IMR-90 (cell line): ENCODE measurements around the gene PTPRS. TPM values are rescaled to one million over a fixed set of nuclear protein-coding genes. Genes with fewer than 3 reads are reported as not detected.

Experiments used
- ATAC-seq: fragments of 200-7000 bp; cut with Tn5 transposase; 2 replicates; pipeline ENCODE4 v1.9.1; 2020; ENCODE audit warnings: low read depth, mild to moderate bottlenecking, moderate library complexity
- BruUV-seq: library from RNA; stranded (reverse); fragments of 400-500 nt; replicated peaks from 2 replicates; lab custom pipeline; 2021; lab: Mats Ljungman, UMichigan
- CTCF ChIA-PET: fragments of 300-600 bp; formaldehyde crosslinking; extraction: SDS; loops from one replicate; lab custom pipeline; 2021; ENCODE audit warnings: antibody characterized with exemption; lab: Yijun Ruan, JAX
- POLR2A ChIA-PET: fragments of 300-600 bp; sonication (Branson Sonifier 250); formaldehyde crosslinking; loops from one replicate; lab custom pipeline; 2022; ENCODE audit warnings: antibody characterized with exemption; ENCODE audit not compliant: unreplicated experiment; lab: Charles Lee
- DNase-seq: peaks from one replicate; pipeline ENCODE4 v3.0.0; 2013
- H2AFZ ChIP-seq: replicated peaks from 2 replicates; pipeline ENCODE3; 2013; ENCODE audit warnings: low read length, mild to moderate bottlenecking; ENCODE audit not compliant: poor library complexity
- H2AK5ac ChIP-seq: 2 replicates; pipeline ENCODE4 v1.6.1; 2013; ENCODE audit warnings: low read depth, low read length, inconsistent platforms
- H2AK9ac ChIP-seq: replicated peaks from 2 replicates; pipeline ENCODE3; 2013; ENCODE audit warnings: mild to moderate bottlenecking, low read depth, low read length, moderate library complexity; ENCODE audit not compliant: poor library complexity
- H2BK120ac ChIP-seq: 2 replicates; pipeline ENCODE4 v1.6.1; 2013; ENCODE audit warnings: low read depth, low read length, inconsistent platforms
- H2BK15ac ChIP-seq: 3 replicates; pipeline ENCODE4 v1.6.1; 2013; ENCODE audit warnings: low read depth, low read length, inconsistent platforms
- H2BK20ac ChIP-seq: 2 replicates; pipeline ENCODE4 v1.6.1; 2013; ENCODE audit warnings: low read depth, mild to moderate bottlenecking, inconsistent platforms, low read length, moderate library complexity
- H2BK5ac ChIP-seq: 2 replicates; pipeline ENCODE4 v1.6.1; 2013; ENCODE audit warnings: mild to moderate bottlenecking, low read depth, low read length, inconsistent platforms; ENCODE audit not compliant: poor library complexity, severe bottlenecking
- H3K14ac ChIP-seq: replicated peaks from 2 replicates; pipeline ENCODE4 v1.6.1; 2013; ENCODE audit warnings: low read depth, low read length, inconsistent platforms
- H3K18ac ChIP-seq: 2 replicates; pipeline ENCODE4 v1.6.1; 2013; ENCODE audit warnings: low read depth, low read length, control low read depth
- H3K23ac ChIP-seq: 2 replicates; pipeline ENCODE4 v1.6.1; 2013; ENCODE audit warnings: low read depth, low read length, inconsistent platforms
- H3K27ac ChIP-seq: 2 replicates; pipeline ENCODE4 v1.5.1; 2013; ENCODE audit warnings: mild to moderate bottlenecking, control low read depth, low read length; ENCODE audit not compliant: insufficient read depth
- H3K27me3 ChIP-seq: 2 replicates; pipeline ENCODE4 v1.6.1; 2013; ENCODE audit warnings: low read length; ENCODE audit not compliant: control insufficient read depth, insufficient read depth
- H3K36me3 ChIP-seq: 2 replicates; pipeline ENCODE4 v1.6.1; 2013; ENCODE audit warnings: low read length, mixed read lengths; ENCODE audit not compliant: control insufficient read depth, insufficient read depth
- H3K4ac ChIP-seq: 2 replicates; pipeline ENCODE4 v1.6.1; 2013; ENCODE audit warnings: low read depth, low read length, inconsistent platforms
- H3K4me1 ChIP-seq: 2 replicates; pipeline ENCODE4 v1.6.1; 2013; ENCODE audit warnings: low read length, mixed read lengths; ENCODE audit not compliant: control insufficient read depth, insufficient read depth
- H3K4me2 ChIP-seq: 2 replicates; pipeline ENCODE4 v1.6.1; 2013; ENCODE audit warnings: low read depth, mild to moderate bottlenecking, control low read depth, low read length, moderate library complexity
- H3K4me3 ChIP-seq: 2 replicates; pipeline ENCODE4 v1.5.1; 2013; ENCODE audit warnings: low read depth, mild to moderate bottlenecking, control low read depth, low read length, moderate library complexity; ENCODE audit not compliant: insufficient read depth
- H3K56ac ChIP-seq: 2 replicates; pipeline ENCODE4 v1.6.1; 2013; ENCODE audit warnings: low read length, inconsistent platforms; ENCODE audit not compliant: insufficient read depth; ENCODE audit errors: extremely low read depth
- H3K79me1 ChIP-seq, 2 experiments: 2 replicates each; pipeline ENCODE4 v1.6.1; 2013; ENCODE audit warnings: low read length in 2 of 2, inconsistent platforms in 1 of 2, low read depth in 1 of 2
- H3K9ac ChIP-seq: 2 replicates; pipeline ENCODE4 v1.6.1; 2013; ENCODE audit warnings: low read depth, low read length, control low read depth
- H3K9me1 ChIP-seq: 2 replicates; pipeline ENCODE4 v1.6.1; 2013; ENCODE audit warnings: low read length, inconsistent platforms; ENCODE audit not compliant: insufficient read depth
- H3K9me3 ChIP-seq: 2 replicates; pipeline ENCODE4 v1.6.1; 2013; ENCODE audit warnings: low read length; ENCODE audit not compliant: control insufficient read depth, insufficient read depth
- H4K20me1 ChIP-seq: 2 replicates; pipeline ENCODE4 v1.6.1; 2013; ENCODE audit warnings: low read length, inconsistent platforms; ENCODE audit not compliant: insufficient read depth
- H4K5ac ChIP-seq: 2 replicates; pipeline ENCODE4 v1.6.1; 2013; ENCODE audit warnings: mild to moderate bottlenecking, low read depth, low read length, control low read depth
- H4K8ac ChIP-seq, 2 experiments: 2 replicates each; pipeline ENCODE4 v1.6.1; 2013; ENCODE audit warnings: low read depth in 2 of 2, low read length in 2 of 2, control low read depth in 1 of 2, inconsistent platforms in 1 of 2
- H4K91ac ChIP-seq: 2 replicates; pipeline ENCODE4 v1.6.1; 2013; ENCODE audit warnings: low read depth, low read length, inconsistent platforms; ENCODE audit not compliant: insufficient read depth
- FOS ChIP-seq: fragments of 150-350 bp; IDR thresholded peaks from 2 replicates; pipeline ENCODE4 v1.6.1; 2016; ENCODE audit warnings: low read depth, low read length
- NFE2L2 ChIP-seq: fragments of 150-350 bp; IDR thresholded peaks from 2 replicates; pipeline ENCODE4 v1.6.1; 2016; ENCODE audit warnings: low read depth, mild to moderate bottlenecking, low read length
- POLR2A ChIP-seq: IDR thresholded peaks from 2 replicates; pipeline ENCODE4 v1.6.1; 2012; ENCODE audit warnings: mild to moderate bottlenecking, low read depth, low read length
- RFX5 ChIP-seq: IDR thresholded peaks from 2 replicates; pipeline ENCODE4 v1.8.0; 2012; ENCODE audit warnings: low read depth, mild to moderate bottlenecking, low read length, moderate library complexity
- WGBS, 2 experiments: methylation state at CpG; one replicate each; pipeline versions ENCODE4 v1.1.5 to v1.1.7; 2013; ENCODE audit warnings: missing lambda C conversion rate in 2 of 2; ENCODE audit not compliant: insufficient read length in 1 of 2; ENCODE audit errors: extremely low coverage in 2 of 2; 5-methylcytosine and 5-hydroxymethylcytosine counted together
- dilution Hi-C: fragments of 300-500 bp; cut with HindIII; formaldehyde crosslinking; loops from one replicate; pipeline ENCODE4 v1.14.3; 2018; ENCODE audit warnings: low sequenced_read_pairs; ENCODE audit not compliant: unreplicated experiment
- in situ Hi-C: fragments of 300-500 bp; cut with MboI; formaldehyde crosslinking; loops from 3 replicates; pipeline ENCODE4 v1.14.3; 2019; ENCODE audit warnings: low sequenced_read_pairs, inconsistent platforms, mixed read lengths
- intact Hi-C: fragments of 100-400 bp; cut with micrococcal nuclease; formaldehyde crosslinking; loops from 2 replicates; pipeline ENCODE4 v1.10.0; 2022
- polyA plus RNA-seq, 3 experiments: library from polyadenylated mRNA; depleted of rRNA; stranded (reverse); fragments of >200 nt; gene quantifications; 2 replicates each; pipeline ENCODE4 v1.2.3, GENCODE V29; 2012; ENCODE audit warnings: low replicate concordance in 1 of 3
- total RNA-seq: library from RNA; depleted of rRNA; stranded (reverse); fragments of >200 nt; gene quantifications from 2 replicates; pipeline ENCODE4 v1.2.3, GENCODE V29; 2012

The PTPRS gene
- total and polyA plus RNA-seq, 2 of the 4 experiments (the other 2 are of a cell fraction), result 40.1 to 51.9 TPM

GRCh38 chr19:5365905-5366304 is 25.3 kb upstream of the PTPRS start:
- DNase-seq, result no peak
- dilution Hi-C loops, result no loop called here
- BruUV-seq, result no TSS peak

More at GRCh38 chr19:5365905-5366304, 25.3 kb upstream of the PTPRS start:
- no peak overlapping the region for H3K14ac ChIP-seq
- H4K8ac ChIP-seq, result no peak overlapping the region
- H4K5ac ChIP-seq, result no peak overlapping the region
- H3K56ac ChIP-seq, result no peak overlapping the region
- intact Hi-C loops (no loop called here), in situ Hi-C loops (no loop called here)
- H2AK9ac ChIP-seq, result no peak overlapping the region
- H3K18ac ChIP-seq, result no peak overlapping the region
- H3K4me1 ChIP-seq, result no peaks in the 10 kb centered on the region
- no peaks in the 10 kb centered on the region for H3K36me3 ChIP-seq
- H3K27me3 ChIP-seq, result peaks cover 2% of the 10 kb centered on the region; the same call in 1 of the 2 replicates
- CTCF ChIA-PET, result no interaction called here
- POLR2A ChIA-PET, result no interaction called here
- no peak overlapping the region for H3K4me3 ChIP-seq
- no peak overlapping the region for H2BK15ac ChIP-seq
- TF ChIP-seq NFE2L2 (no peak), POLR2A (no peak), RFX5 (no peak), FOS (no peak)
- H3K23ac ChIP-seq, result no peak overlapping the region
- H2BK5ac ChIP-seq, result no peak overlapping the region
- no peak overlapping the region for H3K9ac ChIP-seq
- no peak overlapping the region for H3K27ac ChIP-seq
- no peak overlapping the region for H2AK5ac ChIP-seq
- no peaks in the 10 kb centered on the region for H3K9me1 ChIP-seq
- H4K20me1 ChIP-seq, result no peaks in the 10 kb centered on the region
- no peaks in the 10 kb centered on the region for H3K9me3 ChIP-seq
- H3K79me1 ChIP-seq, result no peaks in the 10 kb centered on the region
- no peak overlapping the region for H4K91ac ChIP-seq
- H3K4me2 ChIP-seq, result no peak overlapping the region
- no peak for ATAC-seq
- H2AFZ ChIP-seq, result no peak overlapping the region
- H2BK20ac ChIP-seq, result no peak overlapping the region
- no peak overlapping the region for H3K4ac ChIP-seq
- WGBS, 2 experiments, result no CpG with 5 or more reads among the region's 6 CpGs
- H2BK120ac ChIP-seq, result no peak overlapping the region
